HepG2 (cell line): ENCODE data around the gene GPATCH2. TPM values are rescaled to one million over a fixed set of nuclear protein-coding genes. Genes with fewer than 3 reads are reported as not detected.

Experiments
- CEBPB ChIP-seq: IDR thresholded peaks from 2 replicates; pipeline ENCODE4 v1.6.1; 2011; ENCODE audit warnings: low read depth, low read length, improper control_type of control experiment, borderline replicate concordance
- GTF2F1 ChIP-seq: fragments of 150-350 bp; IDR thresholded peaks from 2 replicates; pipeline ENCODE4 v1.6.1; 2014; ENCODE audit warnings: low read length
- HNF4G ChIP-seq, 2 experiments: sonication (generic) in 1 of 2; formaldehyde crosslinking in 1 of 2; IDR thresholded peaks; 2 replicates each; pipeline versions ENCODE4 v1.4.0 to v1.6.1; 2011 to 2020; ENCODE audit warnings: borderline replicate concordance in 2 of 2, low read depth in 2 of 2, mild to moderate bottlenecking in 2 of 2, low read length in 1 of 2, missing genetic modification reagents in 1 of 2, moderate library complexity in 1 of 2
- KLF11 ChIP-seq: IDR thresholded peaks from 2 replicates; pipeline ENCODE4 v1.6.1; 2016; ENCODE audit warnings: missing compliant biosample characterization
- MIER2 ChIP-seq: IDR thresholded peaks from 2 replicates; pipeline ENCODE4 v1.6.1; 2016; ENCODE audit warnings: missing biosample characterization, missing genetic modification reagents
- MZF1 ChIP-seq: sonication (generic); formaldehyde crosslinking; IDR thresholded peaks from 2 replicates; pipeline ENCODE4 v1.8.1; 2023; ENCODE audit warnings: mild to moderate bottlenecking, missing genetic modification reagents, borderline replicate concordance
- NCOR1 ChIP-seq: fragments of 200-600 bp; sonication (generic); IDR thresholded peaks from 2 replicates; pipeline ENCODE4 v1.7.0; 2017; ENCODE audit warnings: antibody characterized with exemption, low read length, borderline replicate concordance
- NRL ChIP-seq: sonication (generic); formaldehyde crosslinking; IDR thresholded peaks from 2 replicates; pipeline ENCODE4 v1.5.0; 2020; ENCODE audit warnings: missing genetic modification reagents, mild to moderate bottlenecking, moderate library complexity, borderline replicate concordance
- PAXIP1 ChIP-seq: sonication (generic); formaldehyde crosslinking; conservative IDR thresholded peaks from 2 replicates; pipeline ENCODE4 v1.4.0; 2020; ENCODE audit warnings: mild to moderate bottlenecking, missing genetic modification reagents, moderate library complexity
- PPARG ChIP-seq: conservative IDR thresholded peaks from 2 replicates; pipeline ENCODE4 v1.6.1; 2016; ENCODE audit warnings: missing biosample characterization, missing genetic modification reagents
- RBM22 ChIP-seq: fragments of 200-400 bp; formaldehyde crosslinking; optimal IDR thresholded peaks from 2 replicates; pipeline ENCODE3; 2017; ENCODE audit warnings: mild to moderate bottlenecking, low read length, moderate library complexity
- RFXANK ChIP-seq: IDR thresholded peaks from 2 replicates; pipeline ENCODE4 v1.6.1; 2016
- SOX5 ChIP-seq: IDR thresholded peaks from 2 replicates; pipeline ENCODE4 v1.6.1; 2016; ENCODE audit warnings: borderline replicate concordance
- TIGD3 ChIP-seq: sonication (generic); formaldehyde crosslinking; IDR thresholded peaks from 2 replicates; pipeline ENCODE4 v1.5.1; 2020; ENCODE audit warnings: mild to moderate bottlenecking, missing genetic modification reagents, borderline replicate concordance
- USF2 ChIP-seq, 2 experiments: sonication (generic) in 1 of 2; formaldehyde crosslinking in 1 of 2; IDR thresholded peaks; 2 replicates each; pipeline versions ENCODE4 v1.5.1 to v1.6.1; 2011 to 2020; ENCODE audit warnings: borderline replicate concordance in 1 of 2, low read depth in 1 of 2, low read length in 1 of 2, mild to moderate bottlenecking in 1 of 2, missing genetic modification reagents in 1 of 2, moderate library complexity in 1 of 2
- ZNF121 ChIP-seq: sonication (generic); formaldehyde crosslinking; IDR thresholded peaks from 2 replicates; pipeline ENCODE4 v1.5.0; 2020; ENCODE audit warnings: mild to moderate bottlenecking, missing genetic modification reagents
- ZNF180 ChIP-seq: sonication (generic); formaldehyde crosslinking; IDR thresholded peaks from 2 replicates; pipeline ENCODE4 v1.4.0; 2020; ENCODE audit warnings: low read depth, missing genetic modification reagents, borderline replicate concordance
- ZNF430 ChIP-seq: sonication (generic); formaldehyde crosslinking; IDR thresholded peaks from 2 replicates; pipeline ENCODE4 v1.9.0; 2021; ENCODE audit warnings: mild to moderate bottlenecking, missing genetic modification reagents
- polyA plus RNA-seq, 8 experiments: library from polyadenylated mRNA; depleted of rRNA in 3 of 8; stranded (reverse) in 7 of 8; unstranded in 1 of 8; fragments of >200 nt; fragmentation: Illumina TruSeq in 4 of 8; extraction: Trizol in 4 of 8; gene quantifications; 2 replicates each; pipeline versions ENCODE4 v1.2.1 to v1.2.3, GENCODE V29; 2011 to 2016; ENCODE audit warnings: low read depth in 4 of 8, missing spikeins in 1 of 8, mixed read lengths in 1 of 8; ENCODE audit not compliant: insufficient read depth in 1 of 8
- total RNA-seq, 5 experiments: library from RNA; depleted of rRNA; stranded (reverse); fragments of >200 nt; fragmentation: Illumina TruSeq; extraction: Trizol; gene quantifications; 2 replicates each; pipeline ENCODE4 v1.2.3, GENCODE V29; 2016; ENCODE audit warnings: low read depth in 1 of 5
- TF ChIP-seq, protein P1 (sequence below): sonication (generic); formaldehyde crosslinking; IDR thresholded peaks from 2 replicates; pipeline ENCODE4 v1.5.0; 2020; ENCODE audit warnings: mild to moderate bottlenecking, missing genetic modification reagents

GPATCH2 gene
- total and polyA plus RNA-seq, 2 of the 13 experiments (the other 11 are each of a cell fraction or from before 2014, with no cell fraction given): 3.5 to 15.7 TPM

GRCh38 chr1:217590598-217590997 lies 40.3 kb downstream of the GPATCH2 start (continued):
- TF ChIP-seq USF2 (IDR thresholded peaks at IDR 0.05; ENCODE audit: low read depth, low read length) (no peak), USF2 (CRISPR knock-in tag; IDR thresholded peaks at IDR 0.05; ENCODE audit: borderline replicate concordance) (no peak), RFXANK (CRISPR knock-in tag) (no peak), HNF4G (IDR thresholded peaks at IDR 0.05; ENCODE audit: borderline replicate concordance, low read depth, low read length) (peak; percentile 48; the same call in 1 of the 2 replicates), HNF4G (CRISPR knock-in tag; IDR thresholded peaks at IDR 0.05; ENCODE audit: borderline replicate concordance, low read depth) (peak; percentile 32; the same call in 1 of the 2 replicates), NCOR1 (peak; percentile 88), ZNF121 (CRISPR knock-in tag) (no peak), TIGD3 (CRISPR knock-in tag) (no peak), MZF1 (CRISPR knock-in tag) (no peak), ZNF430 (CRISPR knock-in tag) (no peak), RBM22 (no peak), GTF2F1 (no peak), PAXIP1 (CRISPR knock-in tag) (peak; percentile 52; the same call in 1 of the 2 replicates), PPARG (CRISPR knock-in tag) (no peak), SOX5 (CRISPR knock-in tag) (0 out of 2 replicates have a peak, but pooled peaks have one; percentile 26), ZNF180 (CRISPR knock-in tag) (no peak), CEBPB (no peak), NRL (CRISPR knock-in tag) (no peak), MIER2 (CRISPR knock-in tag) (no peak), KLF11 (CRISPR knock-in tag) (no peak)
- TF ChIP-seq, protein P1, sequence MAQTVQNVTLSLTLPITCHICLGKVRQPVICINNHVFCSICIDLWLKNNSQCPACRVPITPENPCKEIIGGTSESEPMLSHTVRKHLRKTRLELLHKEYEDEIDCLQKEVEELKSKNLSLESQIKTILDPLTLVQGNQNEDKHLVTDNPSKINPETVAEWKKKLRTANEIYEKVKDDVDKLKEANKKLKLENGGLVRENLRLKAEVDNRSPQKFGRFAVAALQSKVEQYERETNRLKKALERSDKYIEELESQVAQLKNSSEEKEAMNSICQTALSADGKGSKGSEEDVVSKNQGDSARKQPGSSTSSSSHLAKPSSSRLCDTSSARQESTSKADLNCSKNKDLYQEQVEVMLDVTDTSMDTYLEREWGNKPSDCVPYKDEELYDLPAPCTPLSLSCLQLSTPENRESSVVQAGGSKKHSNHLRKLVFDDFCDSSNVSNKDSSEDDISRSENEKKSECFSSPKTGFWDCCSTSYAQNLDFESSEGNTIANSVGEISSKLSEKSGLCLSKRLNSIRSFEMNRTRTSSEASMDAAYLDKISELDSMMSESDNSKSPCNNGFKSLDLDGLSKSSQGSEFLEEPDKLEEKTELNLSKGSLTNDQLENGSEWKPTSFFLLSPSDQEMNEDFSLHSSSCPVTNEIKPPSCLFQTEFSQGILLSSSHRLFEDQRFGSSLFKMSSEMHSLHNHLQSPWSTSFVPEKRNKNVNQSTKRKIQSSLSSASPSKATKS (CRISPR knock-in tag): no peak
